Prostate gland (tissue), 2 donors: ENCODE data around the gene TMEM229A. TPM values are rescaled to one million over a fixed set of nuclear protein-coding genes. Genes with fewer than 3 reads are reported as not detected.
"Not testable (repeated sequence)": the region's sequence is repeated elsewhere in the genome, so short reads cannot be mapped to it uniquely, and the experiment has no call there.

Experiments
- DNase-seq: peaks from one replicate; pipeline ENCODE4 v3.0.0-alpha.2; 2019; ENCODE audit warnings: low spot score
- H3K27ac ChIP-seq, 2 donors: fragments of 200-600 bp; sonication (generic); 2 replicates each; pipeline ENCODE4 v1.5.1; 2017 to 2019
- H3K27me3 ChIP-seq: fragments of 200-600 bp; sonication (generic); replicated peaks from 2 replicates; pipeline ENCODE4 v1.5.1; 2019; ENCODE audit not compliant: insufficient read depth
- H3K36me3 ChIP-seq, 2 donors: fragments of 200-600 bp; sonication (generic); 1 replicate in 1 of 2; 2 replicates in 1 of 2; pipeline versions ENCODE4 v1.5.1 to v1.8.1; 2017 to 2019
- H3K4me1 ChIP-seq: fragments of 200-600 bp; sonication (generic); replicated peaks from 2 replicates; pipeline ENCODE4 v1.5.1; 2019
- H3K4me3 ChIP-seq, 2 donors: fragments of 200-600 bp; sonication (generic); 2 replicates each; pipeline ENCODE4 v1.5.1; 2017 to 2019
- H3K9me3 ChIP-seq: fragments of 200-600 bp; sonication (generic); 2 replicates; pipeline ENCODE4 v1.5.1; 2017
- CTCF ChIP-seq, 4 experiments: fragments of 200-600 bp in 2 of 4; fragments of 450-650 bp in 2 of 4; sonication (generic) in 2 of 4; IDR thresholded peaks; 1 replicate in 3 of 4; 2 replicates in 1 of 4; pipeline ENCODE4 v1.5.1; 2016 to 2019; ENCODE audit warnings: antibody characterized with exemption in 4 of 4, mild to moderate bottlenecking in 2 of 4, moderate library complexity in 2 of 4
- POLR2A ChIP-seq: fragments of 450-650 bp; IDR thresholded peaks from one replicate; pipeline ENCODE4 v1.6.1; 2016; ENCODE audit warnings: antibody characterized with exemption, mild to moderate bottlenecking
- POLR2AphosphoS5 ChIP-seq: sonication (generic); formaldehyde crosslinking; IDR thresholded peaks from one replicate; pipeline ENCODE4 v1.6.1; 2017; ENCODE audit warnings: antibody characterized with exemption
- WGBS: methylation state at CpG from one replicate; pipeline ENCODE4 v1.1.5; 2018; 5-methylcytosine and 5-hydroxymethylcytosine counted together
- intact Hi-C: fragments of 100-400 bp; cut with DNase I; formaldehyde crosslinking; loops from one replicate; pipeline ENCODE4 v1.14.2; 2022
- total RNA-seq, 2 donors: library from RNA; depleted of rRNA; stranded (reverse); fragments of >200 nt; gene quantifications; one replicate each; pipeline ENCODE4 v1.1.0, GENCODE V29; 2016

Gene TMEM229A
- total RNA-seq, 2 donors from 2014 or later: 51.7 TPM; not detected in 1

- no peak overlapping the region for H3K4me3 ChIP-seq
- 64% methylated on average over 1 of the region's 1 CpG for WGBS
- H3K36me3 ChIP-seq: no peaks in the 10 kb centered on the region
- H3K9me3 ChIP-seq: no peaks in the 10 kb centered on the region
- H3K4me1 ChIP-seq: no peaks in the 10 kb centered on the region
- DNase-seq: no peak
- H3K27ac ChIP-seq: no peak overlapping the region
- H3K27me3 ChIP-seq: no peaks in the 10 kb centered on the region
- TF ChIP-seq POLR2A (no peak), CTCF (IDR thresholded peaks at IDR 0.05) (no peak), POLR2AphosphoS5 (no peak)
- intact Hi-C loops: no loop called here
Observed at GRCh38 chr7:124020060-124020459, 12.8 kb downstream of the TMEM229A start.

GRCh38 chr7:124013306-124013705 lies 19.6 kb downstream of the TMEM229A start:
- Histone ChIP-seq H3K27ac (no peak overlapping the region), H3K36me3 (no peaks in the 10 kb centered on the region), H3K27me3 (no peaks in the 10 kb centered on the region), H3K9me3 (no peaks in the 10 kb centered on the region), H3K4me1 (no peaks in the 10 kb centered on the region), H3K4me3 (no peak overlapping the region)
- TF ChIP-seq POLR2A (no peak), CTCF (IDR thresholded peaks at IDR 0.05) (no peak), POLR2AphosphoS5 (no peak)
- intact Hi-C loops: no loop called here
- 32% methylated on average over 3 of the region's 3 CpGs for WGBS
- no peak for DNase-seq

- Histone ChIP-seq H3K9me3 (no peaks in the 10 kb centered on the region), H3K27me3 (no peaks in the 10 kb centered on the region), H3K4me3 (no peak overlapping the region), H3K27ac (no peak overlapping the region), H3K4me1 (no peaks in the 10 kb centered on the region), H3K36me3 (no peaks in the 10 kb centered on the region)
- intact Hi-C loops: no loop called here
- DNase-seq: no peak
- TF ChIP-seq POLR2AphosphoS5 (no peak), CTCF (IDR thresholded peaks at IDR 0.05) (no peak), POLR2A (no peak)
- 90% methylated on average over 3 of the region's 3 CpGs for WGBS
Observed at GRCh38 chr7:124012864-124013263, 20.0 kb downstream of the TMEM229A start.

GRCh38 chr7:124009321-124009720 lies 23.5 kb downstream of the TMEM229A start:
- intact Hi-C loops: no loop called here

GRCh38 chr7:124008296-124008695 lies 24.6 kb downstream of the TMEM229A start:
- H3K4me1 ChIP-seq, H3K27me3 ChIP-seq, H3K4me3 ChIP-seq, H3K36me3 ChIP-seq, H3K9me3 ChIP-seq, DNase-seq, H3K27ac ChIP-seq, intact Hi-C loops: not testable (repeated sequence)
- 66% methylated on average over 6 of the region's 6 CpGs for WGBS

More at GRCh38 chr7:124009321-124009720, 23.5 kb downstream of the TMEM229A start:
- Histone ChIP-seq H3K4me3 (no peak overlapping the region), H3K9me3 (no peaks in the 10 kb centered on the region), H3K36me3 (no peaks in the 10 kb centered on the region), H3K27ac (no peak overlapping the region), H3K4me1 (no peaks in the 10 kb centered on the region), H3K27me3 (no peaks in the 10 kb centered on the region)
- no peak for DNase-seq
- 62% methylated on average over 2 of the region's 2 CpGs for WGBS
- no peak for TF ChIP-seq POLR2A
- TF ChIP-seq POLR2AphosphoS5: no peak
- TF ChIP-seq CTCF (IDR thresholded peaks at IDR 0.05): no peak
